22Rv1 (cell line): ENCODE measurements around the gene KCTD21.

ENCODE experiments used
- CTCF ChIP-seq: fragments of 450-650 bp; IDR thresholded peaks from 2 replicates; pipeline ENCODE4 v1.5.1; 2017; ENCODE audit warnings: mild to moderate bottlenecking
- ZFX ChIP-seq: fragments of 450-650 bp; IDR thresholded peaks from 2 replicates; pipeline ENCODE4 v1.6.1; 2017; ENCODE audit warnings: antibody characterized with exemption, borderline replicate concordance

- no peak for TF ChIP-seq CTCF
- no peak for TF ChIP-seq ZFX
Measured at GRCh38 chr11:78190374-78190773, 1.9 kb upstream of the KCTD21 start.
